Measurements from ENCODE around the gene KRTAP10-2. TPM values are rescaled to one million over a fixed set of nuclear protein-coding genes. Genes with fewer than 3 reads are reported as not detected.
"Not testable (repeated sequence)": the region's sequence is repeated elsewhere in the genome, so short reads cannot be mapped to it uniquely, and the experiment has no call there.

KRTAP10-2 gene
- total RNA-seq: not detected
- polyA plus RNA-seq: not detected
- long read RNA-seq, donor 1: 0 reads
- long read RNA-seq, donor 2: 0 reads
- long read RNA-seq, donor 3: 0 reads
- long read RNA-seq, donor 4: 0 reads
- long read RNA-seq, donor 5: 0 reads
- long read RNA-seq, donor 6: 0 reads
- long read RNA-seq, donor 7: 0 reads
- long read RNA-seq, donor 8: 0 reads
- long read RNA-seq, donor 9: 0 reads
- long read RNA-seq, donor 10, partial matches to known transcripts: 0 of 1 reads
- long read RNA-seq, donor 10, other reads (novel, unspliced or antisense): 0 of 1 reads

GRCh38 chr21:44551340-44551961 lies at the start of gene KRTAP10-2:
TSS of gene KRTAP10-2 (minus strand) at chr21:44551505. CDS start at chr21:44551458, 47 bp downstream.
- H3K27ac ChIP-seq (ENCODE audit: low read depth in 1 of 2, low read length in 1 of 2): no peak within 1 kb of the TSS
- DNase-seq (ENCODE audit: low read depth in 6 of 9, low spot score in 9 of 9): no peak
- peaks cover under 1 to 2% of the 10 kb centered on the region in 2 donors for H3K9me3 ChIP-seq (ENCODE audit: control insufficient read depth in 2 of 2, insufficient read depth in 1 of 2, low read length in 1 of 2)
- no peak within 1 kb of the TSS for H3K4me3 ChIP-seq (ENCODE audit: low read length in 2 of 2)
- peaks cover 0 to 6% of the 10 kb centered on the region in 2 donors for H3K27me3 ChIP-seq (ENCODE audit: control insufficient read depth in 2 of 2, insufficient read depth in 1 of 2, low read length in 1 of 2)
- H3K4me1 ChIP-seq (ENCODE audit: control insufficient read depth in 2 of 2, insufficient read depth in 2 of 2, low read length in 2 of 2): peaks cover 0 to 6% of the 10 kb centered on the region in 2 donors
- WGBS: 84% methylated on average over 17 of the region's 17 CpGs
- H3K36me3 ChIP-seq (ENCODE audit: control insufficient read depth in 2 of 2, insufficient read depth in 2 of 2, low read length in 1 of 2): no peaks in the 10 kb centered on the region

- H3K27ac ChIP-seq (ENCODE audit: low read depth in 1 of 2, low read length in 1 of 2); H3K27me3 ChIP-seq (ENCODE audit: control insufficient read depth in 2 of 2, insufficient read depth in 1 of 2, low read length in 1 of 2); H3K4me1 ChIP-seq (ENCODE audit: control insufficient read depth in 2 of 2, insufficient read depth in 2 of 2, low read length in 2 of 2); DNase-seq (ENCODE audit: low read depth in 6 of 9, low spot score in 9 of 9); H3K9me3 ChIP-seq (ENCODE audit: control insufficient read depth in 2 of 2, insufficient read depth in 1 of 2, low read length in 1 of 2); H3K36me3 ChIP-seq (ENCODE audit: control insufficient read depth in 2 of 2, insufficient read depth in 2 of 2, low read length in 1 of 2); H3K4me3 ChIP-seq (ENCODE audit: low read length in 2 of 2): not testable (repeated sequence)
- WGBS: 82% methylated on average over 10 of the region's 10 CpGs
Observed at GRCh38 chr21:44601091-44601490, 49.8 kb upstream of the KRTAP10-2 start.

GRCh38 chr21:44600118-44600978 lies 49.0 kb upstream of the KRTAP10-2 start, which contains the start of gene KRTAP10-7:
TSS of gene KRTAP10-7 (plus strand) at chr21:44600597. CDS start at chr21:44600622, 25 bp downstream.
- not testable (repeated sequence) for H3K4me3 ChIP-seq (ENCODE audit: low read length in 2 of 2); H3K9me3 ChIP-seq (ENCODE audit: control insufficient read depth in 2 of 2, insufficient read depth in 1 of 2, low read length in 1 of 2); DNase-seq (ENCODE audit: low read depth in 6 of 9, low spot score in 9 of 9); H3K27ac ChIP-seq (ENCODE audit: low read depth in 1 of 2, low read length in 1 of 2); H3K27me3 ChIP-seq (ENCODE audit: control insufficient read depth in 2 of 2, insufficient read depth in 1 of 2, low read length in 1 of 2); H3K4me1 ChIP-seq (ENCODE audit: control insufficient read depth in 2 of 2, insufficient read depth in 2 of 2, low read length in 2 of 2); H3K36me3 ChIP-seq (ENCODE audit: control insufficient read depth in 2 of 2, insufficient read depth in 2 of 2, low read length in 1 of 2)
- 86% methylated on average over 23 of the region's 23 CpGs for WGBS

GRCh38 chr21:44599264-44600029 lies 48.1 kb upstream of the KRTAP10-2 start:
- no peak overlapping the region for H3K27ac ChIP-seq (ENCODE audit: low read depth in 1 of 2, low read length in 1 of 2)
- no peaks in the 10 kb centered on the region for H3K36me3 ChIP-seq (ENCODE audit: control insufficient read depth in 2 of 2, insufficient read depth in 2 of 2, low read length in 1 of 2)
- H3K4me1 ChIP-seq (ENCODE audit: control insufficient read depth in 2 of 2, insufficient read depth in 2 of 2, low read length in 2 of 2): no peaks in the 10 kb centered on the region
- WGBS: 92% methylated on average over 8 of the region's 8 CpGs
- DNase-seq (ENCODE audit: low read depth in 6 of 9, low spot score in 9 of 9): no peak
- H3K4me3 ChIP-seq (ENCODE audit: low read length in 2 of 2): no peak overlapping the region
- H3K27me3 ChIP-seq (ENCODE audit: control insufficient read depth in 2 of 2, insufficient read depth in 1 of 2, low read length in 1 of 2): no peaks in the 10 kb centered on the region
- H3K9me3 ChIP-seq (ENCODE audit: control insufficient read depth in 2 of 2, insufficient read depth in 1 of 2, low read length in 1 of 2): peaks cover 0 to 2% of the 10 kb centered on the region in 2 donors

GRCh38 chr21:44598061-44598460 lies 46.8 kb upstream of the KRTAP10-2 start:
- WGBS: 86% methylated on average over 11 of the region's 11 CpGs
- H3K27me3 ChIP-seq (ENCODE audit: control insufficient read depth in 2 of 2, insufficient read depth in 1 of 2, low read length in 1 of 2): peaks cover 0 to under 1% of the 10 kb centered on the region in 2 donors
- peaks cover 0 to 2% of the 10 kb centered on the region in 2 donors for H3K4me1 ChIP-seq (ENCODE audit: control insufficient read depth in 2 of 2, insufficient read depth in 2 of 2, low read length in 2 of 2)
- H3K27ac ChIP-seq (ENCODE audit: low read depth in 1 of 2, low read length in 1 of 2): no peak overlapping the region
- no peaks in the 10 kb centered on the region for H3K36me3 ChIP-seq (ENCODE audit: control insufficient read depth in 2 of 2, insufficient read depth in 2 of 2, low read length in 1 of 2)
- no peaks in the 10 kb centered on the region for H3K9me3 ChIP-seq (ENCODE audit: control insufficient read depth in 2 of 2, insufficient read depth in 1 of 2, low read length in 1 of 2)
- no peak overlapping the region for H3K4me3 ChIP-seq (ENCODE audit: low read length in 2 of 2)
- DNase-seq (ENCODE audit: low read depth in 6 of 9, low spot score in 9 of 9): no peak

GRCh38 chr21:44596068-44596725 lies 44.9 kb upstream of the KRTAP10-2 start:
- H3K36me3 ChIP-seq (ENCODE audit: control insufficient read depth in 2 of 2, insufficient read depth in 2 of 2, low read length in 1 of 2): no peaks in the 10 kb centered on the region
- DNase-seq (ENCODE audit: low read depth in 6 of 9, low spot score in 9 of 9): no peak
- H3K9me3 ChIP-seq (ENCODE audit: control insufficient read depth in 2 of 2, insufficient read depth in 1 of 2, low read length in 1 of 2): no peaks in the 10 kb centered on the region
- peaks cover 0 to 2% of the 10 kb centered on the region in 2 donors for H3K4me1 ChIP-seq (ENCODE audit: control insufficient read depth in 2 of 2, insufficient read depth in 2 of 2, low read length in 2 of 2)
- no peak overlapping the region for H3K27ac ChIP-seq (ENCODE audit: low read depth in 1 of 2, low read length in 1 of 2)
- 88% methylated on average over 9 of the region's 9 CpGs for WGBS
- H3K4me3 ChIP-seq (ENCODE audit: low read length in 2 of 2): no peak overlapping the region
- H3K27me3 ChIP-seq (ENCODE audit: control insufficient read depth in 2 of 2, insufficient read depth in 1 of 2, low read length in 1 of 2): peaks cover 0 to 6% of the 10 kb centered on the region in 2 donors

GRCh38 chr21:44595524-44595923 lies 44.2 kb upstream of the KRTAP10-2 start:
- 81% methylated on average over 6 of the region's 6 CpGs for WGBS
- Histone ChIP-seq H3K9me3 (ENCODE audit: control insufficient read depth in 2 of 2, insufficient read depth in 1 of 2, low read length in 1 of 2) (no peaks in the 10 kb centered on the region), H3K4me3 (ENCODE audit: low read length in 2 of 2) (no peak overlapping the region), H3K4me1 (ENCODE audit: control insufficient read depth in 2 of 2, insufficient read depth in 2 of 2, low read length in 2 of 2) (peaks cover 0 to 2% of the 10 kb centered on the region in 2 donors), H3K27ac (ENCODE audit: low read depth in 1 of 2, low read length in 1 of 2) (no peak overlapping the region), H3K27me3 (ENCODE audit: control insufficient read depth in 2 of 2, insufficient read depth in 1 of 2, low read length in 1 of 2) (peaks cover 0 to 6% of the 10 kb centered on the region in 2 donors), H3K36me3 (ENCODE audit: control insufficient read depth in 2 of 2, insufficient read depth in 2 of 2, low read length in 1 of 2) (no peaks in the 10 kb centered on the region)
- no peak for DNase-seq (ENCODE audit: low read depth in 6 of 9, low spot score in 9 of 9)

GRCh38 chr21:44594406-44594916 lies 43.2 kb upstream of the KRTAP10-2 start:
- Histone ChIP-seq H3K27ac (ENCODE audit: low read depth in 1 of 2, low read length in 1 of 2) (no peak overlapping the region), H3K9me3 (ENCODE audit: control insufficient read depth in 2 of 2, insufficient read depth in 1 of 2, low read length in 1 of 2) (no peaks in the 10 kb centered on the region)
- WGBS: 82% methylated on average over 12 of the region's 12 CpGs

More at GRCh38 chr21:44594406-44594916, 43.2 kb upstream of the KRTAP10-2 start:
- peaks cover 0 to 2% of the 10 kb centered on the region in 2 donors for H3K4me1 ChIP-seq (ENCODE audit: control insufficient read depth in 2 of 2, insufficient read depth in 2 of 2, low read length in 2 of 2)
- H3K4me3 ChIP-seq (ENCODE audit: low read length in 2 of 2): no peak overlapping the region
- DNase-seq (ENCODE audit: low read depth in 6 of 9, low spot score in 9 of 9): no peak
- H3K36me3 ChIP-seq (ENCODE audit: control insufficient read depth in 2 of 2, insufficient read depth in 2 of 2, low read length in 1 of 2): no peaks in the 10 kb centered on the region
- H3K27me3 ChIP-seq (ENCODE audit: control insufficient read depth in 2 of 2, insufficient read depth in 1 of 2, low read length in 1 of 2): peaks cover 0 to 6% of the 10 kb centered on the region in 2 donors
